ENCODE results near the gene CBX6.

Gene CBX6

DNA sequence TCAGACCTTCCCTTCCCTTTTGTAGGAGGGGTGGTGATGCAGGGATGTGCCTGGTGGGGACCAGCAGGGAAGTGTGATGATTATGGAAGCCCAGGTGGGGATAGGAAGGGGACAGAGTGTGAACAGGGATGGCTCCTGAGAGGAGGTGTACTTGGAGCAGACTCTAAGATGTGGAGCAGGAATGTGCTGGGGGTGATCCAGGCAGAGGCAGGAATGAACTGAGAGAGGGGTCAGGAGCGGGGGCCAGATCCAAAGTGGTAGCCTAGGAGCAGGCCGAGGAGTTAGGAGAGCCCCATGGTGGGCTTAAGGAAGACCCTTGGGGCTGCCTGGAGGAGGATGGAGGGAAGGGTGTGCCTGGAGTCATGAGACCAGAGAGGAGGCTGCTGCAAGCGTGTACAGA, 31.9 kb downstream of the CBX6 start:
- no peak for DNase-seq (ENCODE audit: low read depth)

DNA sequence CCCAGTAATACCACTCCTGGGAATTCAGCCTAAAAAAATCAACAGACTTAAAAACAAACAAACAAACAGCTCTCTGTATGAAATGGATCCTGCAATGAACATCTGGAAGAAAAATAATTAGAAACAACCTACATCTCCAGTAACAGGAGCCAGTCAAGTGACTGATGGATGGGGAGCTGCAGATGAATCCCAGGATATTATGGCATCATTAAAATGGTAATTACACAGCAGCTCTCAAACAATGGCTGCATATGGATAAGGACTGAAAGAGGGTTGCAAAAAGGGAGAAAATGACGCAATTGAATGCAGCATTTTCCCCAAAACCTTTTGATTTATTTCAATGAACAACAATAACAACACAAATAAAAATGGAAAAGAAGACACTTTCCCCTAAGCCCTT, 32.3 kb downstream of the CBX6 start:
- no peak for DNase-seq (ENCODE audit: low read depth)

DNA sequence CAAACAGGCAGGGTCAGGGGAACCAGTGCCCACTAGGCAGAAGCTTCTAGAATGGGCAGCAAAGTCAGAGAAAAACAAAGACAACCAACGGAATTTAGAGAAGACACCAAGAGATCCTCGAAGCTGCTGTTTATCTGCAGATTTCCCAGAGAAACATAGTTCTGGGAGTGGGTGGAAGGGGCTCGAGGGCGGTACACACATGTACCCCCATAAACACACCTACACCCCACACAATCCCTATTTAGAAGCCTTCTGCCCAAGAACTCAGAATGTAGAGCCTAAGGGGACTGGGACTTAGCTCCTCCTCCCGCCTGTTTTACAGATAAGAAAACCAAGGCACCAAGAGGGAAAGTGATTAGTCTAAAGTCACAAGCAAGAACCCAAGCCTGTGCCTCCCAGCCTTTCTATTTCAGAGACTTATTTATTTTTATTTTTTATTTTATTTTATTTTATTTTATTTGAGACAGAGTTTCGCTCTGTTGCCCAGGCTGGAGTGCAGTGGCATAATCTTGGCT, 34.5 kb downstream of the CBX6 start:
- DNase-seq (ENCODE audit: low read depth), result no peak

DNA sequence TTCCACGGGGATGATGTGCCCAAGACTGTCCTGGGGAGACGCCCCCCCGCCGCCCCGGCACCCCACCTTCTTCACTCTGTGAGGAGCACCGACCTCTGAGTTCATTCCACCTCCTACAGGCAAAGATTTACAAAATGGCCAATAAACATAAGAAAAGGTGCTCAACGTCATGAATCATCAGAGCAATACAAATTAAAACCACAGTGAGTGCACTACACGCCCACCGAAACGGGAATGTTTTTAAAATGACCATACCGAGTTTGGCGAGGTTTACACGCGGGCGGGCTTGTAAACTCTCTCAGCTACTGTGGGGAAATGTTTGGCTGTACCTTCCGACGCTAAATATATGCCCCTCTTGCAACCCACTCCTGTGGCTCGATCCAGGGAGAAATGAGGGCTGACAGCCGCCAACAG, 36.1 kb downstream of the CBX6 start:
- peak; percentile 76 for DNase-seq (ENCODE audit: low read depth)

DNA sequence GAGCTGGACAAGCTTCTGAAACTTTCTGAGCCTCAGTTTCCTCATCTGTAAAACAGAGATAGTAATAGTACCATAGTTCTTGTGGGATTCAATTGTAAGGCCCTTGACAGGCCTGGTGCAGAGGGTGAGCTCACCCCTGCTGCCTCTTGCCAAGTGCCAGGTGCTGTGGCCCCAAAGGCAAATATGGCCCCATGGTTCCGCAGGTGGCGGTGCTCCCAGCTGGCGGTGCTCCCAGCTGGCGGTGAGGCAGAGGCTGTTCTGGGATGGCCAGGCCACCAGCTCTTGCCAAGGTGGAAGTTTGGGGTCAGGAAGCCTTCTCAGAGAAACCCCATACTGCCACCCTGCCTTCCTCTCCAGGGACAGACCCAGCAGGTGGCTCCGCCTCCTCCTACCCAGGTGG, 37.0 kb downstream of the CBX6 start:
- DNase-seq (ENCODE audit: low read depth), result no peak

DNA sequence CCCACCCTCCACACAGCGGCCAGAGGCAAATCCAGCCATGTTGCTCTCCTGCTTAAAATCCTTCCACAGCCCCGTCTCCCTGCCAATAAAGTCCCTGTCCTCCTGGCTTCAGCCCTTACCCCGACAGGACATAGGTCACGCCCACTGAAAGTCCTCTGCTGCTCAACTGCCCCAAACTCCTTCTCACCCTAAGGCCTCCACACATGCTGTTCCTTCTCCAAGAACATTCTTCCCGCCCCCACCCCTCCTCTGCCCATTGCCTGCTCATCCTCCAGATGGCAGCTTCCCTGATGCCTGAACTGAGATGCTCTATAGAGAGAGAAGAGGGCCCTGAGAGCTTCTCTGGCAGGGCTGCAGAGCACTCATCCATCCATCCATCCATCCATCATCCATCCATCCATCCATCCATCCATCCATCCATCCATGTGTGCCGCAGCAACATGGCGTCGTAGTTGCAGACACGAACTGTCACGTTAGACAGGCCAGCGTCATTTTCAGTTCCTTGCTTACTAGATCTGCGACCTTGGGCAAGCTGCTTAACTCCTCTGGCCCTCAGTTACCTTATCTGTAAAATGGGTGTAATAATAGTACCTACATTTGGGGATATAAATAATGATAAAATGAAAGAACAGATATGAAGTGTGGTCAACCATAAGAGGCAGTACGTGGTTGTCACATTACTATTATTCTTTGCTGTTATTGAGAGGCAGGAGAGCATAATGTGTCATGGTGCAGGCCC, 37.6 kb downstream of the CBX6 start:
- DNase-seq (ENCODE audit: low read depth), result no peak

DNA sequence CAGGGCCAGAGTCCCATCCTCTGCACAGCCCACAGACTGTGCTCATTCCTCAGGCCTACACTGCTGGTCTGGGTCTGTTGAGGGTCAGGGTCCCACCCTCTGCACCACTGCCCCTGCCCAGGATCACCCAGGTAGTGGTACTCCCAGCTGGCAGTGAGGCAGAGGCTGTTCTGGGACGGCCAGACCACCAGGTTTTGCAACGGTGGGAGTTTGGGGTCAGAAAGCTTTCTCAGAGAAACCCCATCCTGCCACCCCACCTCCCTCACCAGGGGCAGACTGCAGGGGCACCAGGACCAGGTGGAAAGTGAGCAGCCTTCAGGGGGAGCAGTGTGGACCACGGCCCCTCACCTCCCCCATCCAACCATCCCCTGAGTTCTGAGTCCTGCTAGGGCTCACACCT, 39.0 kb downstream of the CBX6 start:
- no peak for DNase-seq (ENCODE audit: low read depth)

DNA sequence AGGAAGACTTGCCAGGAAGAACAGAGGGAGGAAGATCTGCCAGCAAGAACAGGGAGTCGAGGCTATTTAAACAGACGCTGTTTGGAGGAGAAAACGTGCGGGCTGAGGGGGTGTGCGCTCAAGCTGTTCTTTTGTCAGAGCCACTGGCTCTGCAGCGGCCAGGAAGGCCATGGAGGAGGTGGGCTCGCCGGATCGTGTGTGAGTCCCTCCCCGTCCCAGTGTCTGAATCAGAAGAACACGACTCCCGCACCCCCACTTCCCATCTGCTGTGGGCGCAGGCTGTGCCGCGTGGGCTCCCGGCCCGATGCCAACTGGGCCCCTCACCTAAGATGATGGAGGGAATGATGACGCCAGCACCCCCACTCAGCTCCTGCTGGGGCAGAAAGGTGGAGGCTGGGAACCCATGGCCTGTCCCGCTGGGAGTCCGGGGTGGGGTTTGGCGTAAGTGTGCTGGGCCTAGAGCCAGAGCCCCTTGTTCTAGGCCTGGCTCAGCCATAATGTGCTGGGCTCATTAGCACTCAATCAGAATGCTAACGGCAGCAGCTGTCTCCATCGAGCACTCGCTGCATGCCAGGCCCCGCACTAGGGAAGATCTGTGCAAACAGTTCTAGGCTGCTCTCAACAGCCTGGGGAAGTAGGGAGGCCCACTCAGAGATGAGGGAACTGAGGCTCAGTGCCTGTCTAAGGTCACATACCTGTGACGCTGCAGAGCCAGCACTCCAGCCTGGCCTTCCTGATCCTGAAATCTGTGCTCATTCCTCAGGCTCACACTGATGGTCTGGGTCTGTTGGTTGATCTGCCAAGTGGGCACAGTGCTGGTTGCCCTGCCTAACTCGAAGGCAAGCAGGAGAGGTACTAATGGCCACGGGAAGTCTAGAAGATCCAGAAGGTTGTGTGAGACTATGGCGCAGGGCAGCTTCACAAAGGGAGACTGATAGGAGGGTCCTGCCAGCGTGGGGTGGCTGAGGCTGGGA, 39.7 kb downstream of the CBX6 start:
- DNase-seq (ENCODE audit: low read depth), result no peak

DNA sequence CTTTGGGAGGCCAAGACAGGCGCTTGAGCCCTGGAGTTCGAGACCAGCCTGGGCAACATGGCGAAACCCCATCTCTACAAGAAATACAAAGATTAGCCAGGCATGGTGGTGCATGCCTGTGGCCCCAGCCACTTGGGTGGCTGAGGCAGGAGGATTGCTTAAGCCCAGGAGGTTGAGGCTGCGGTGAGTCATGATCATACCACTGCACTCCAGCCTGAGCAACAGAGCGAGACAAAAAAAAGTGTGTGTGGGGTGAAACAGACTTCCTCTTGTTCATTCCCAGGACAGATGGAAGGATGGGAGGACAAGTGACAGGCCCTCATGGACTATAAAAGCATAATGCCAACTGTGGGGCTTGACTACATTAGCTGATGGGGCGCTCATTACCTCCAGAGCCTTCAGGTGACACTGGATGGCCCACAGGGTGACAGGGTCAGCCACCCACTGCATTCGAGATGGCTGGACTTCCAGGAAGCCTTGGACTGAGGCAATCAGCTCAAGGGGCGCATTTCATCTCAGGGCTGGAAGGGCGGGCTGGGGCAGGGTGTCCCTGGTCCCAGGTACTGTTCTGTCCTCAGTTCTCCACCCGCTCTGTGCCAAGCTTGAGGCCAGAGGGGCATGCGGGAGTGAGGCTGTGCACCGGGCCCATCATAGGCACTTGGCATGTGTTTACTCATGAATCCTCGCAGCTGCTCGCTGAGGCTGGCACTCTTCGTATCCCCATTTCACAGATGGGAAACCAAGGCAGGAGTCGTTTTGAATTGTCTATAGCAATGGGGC, 40.7 kb downstream of the CBX6 start:
- peak; percentile 83 for DNase-seq (ENCODE audit: low read depth)

DNA sequence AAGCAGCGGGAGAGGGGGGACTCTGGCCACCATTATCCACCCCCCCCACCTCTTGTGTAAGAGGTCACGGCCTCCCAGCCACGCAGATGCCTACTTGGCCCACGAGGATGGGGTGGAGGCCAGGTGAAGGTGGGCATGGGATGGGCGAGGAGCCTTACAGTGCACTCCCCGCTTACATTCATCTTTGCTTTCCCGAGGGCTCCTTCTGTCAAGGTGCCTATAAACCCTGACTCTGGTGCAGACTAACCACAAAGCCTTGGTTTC, 41.2 kb downstream of the CBX6 start:
- DNase-seq (ENCODE audit: low read depth), result no peak

DNA sequence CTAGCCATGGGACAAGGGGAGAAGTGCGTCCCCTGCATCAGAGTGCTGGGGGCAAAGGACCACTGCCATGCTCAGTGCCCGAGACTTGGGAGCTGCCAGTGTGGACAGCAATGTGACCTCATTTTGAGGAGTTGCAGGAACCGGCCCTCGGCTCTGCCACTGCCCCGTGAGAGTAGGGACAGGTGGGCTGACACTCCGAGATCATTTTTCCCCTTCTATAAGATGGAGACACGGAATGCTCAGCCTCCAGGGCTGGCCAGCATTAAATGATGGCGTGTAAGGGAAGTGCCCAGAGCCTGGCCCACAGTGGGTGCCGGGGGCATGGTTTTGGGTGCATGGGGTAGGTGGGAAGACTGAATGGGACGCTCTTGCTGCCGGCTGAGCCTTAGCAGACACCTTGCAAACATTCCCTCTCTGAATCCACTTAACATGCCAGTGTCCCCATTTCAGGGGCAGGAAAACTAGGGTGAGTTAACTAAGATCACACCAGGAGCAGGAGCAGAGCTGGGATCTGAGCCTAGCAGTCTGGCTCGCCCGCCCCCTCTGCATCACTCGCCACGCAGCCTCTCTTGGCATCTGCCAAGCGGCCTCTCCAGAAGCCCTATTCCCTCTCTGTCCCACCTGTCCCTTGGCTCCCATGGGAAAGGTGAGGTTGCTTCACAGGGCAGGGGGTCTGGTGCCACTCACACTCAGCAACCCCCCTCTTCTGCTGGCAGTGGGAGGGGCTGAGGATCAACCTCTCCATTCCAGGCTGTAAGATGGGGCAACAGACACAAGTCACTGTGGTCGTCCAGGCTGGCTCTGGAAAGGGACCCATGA, 41.8 kb downstream of the CBX6 start:
- no peak for DNase-seq (ENCODE audit: low read depth)

DNA sequence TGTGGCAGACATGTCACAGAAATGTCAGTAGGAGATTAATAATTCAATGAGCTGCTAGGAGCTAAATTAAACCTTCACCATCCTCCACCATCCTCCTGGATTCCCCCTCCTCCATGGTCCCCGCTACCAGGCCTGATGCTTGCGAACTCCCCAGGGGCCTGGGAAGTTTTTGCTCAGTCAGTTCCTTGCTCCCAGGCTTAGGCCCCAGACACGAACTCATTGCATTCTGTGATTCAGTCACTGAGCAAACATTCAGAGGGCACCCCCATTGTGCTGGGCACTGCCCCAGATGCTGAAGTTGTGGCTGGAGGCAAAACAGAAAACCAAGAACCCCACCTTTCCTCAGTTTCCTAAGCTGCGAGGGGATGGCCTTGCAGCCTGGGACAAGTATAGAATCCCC, 42.5 kb downstream of the CBX6 start:
- no peak for DNase-seq (ENCODE audit: low read depth)

DNA sequence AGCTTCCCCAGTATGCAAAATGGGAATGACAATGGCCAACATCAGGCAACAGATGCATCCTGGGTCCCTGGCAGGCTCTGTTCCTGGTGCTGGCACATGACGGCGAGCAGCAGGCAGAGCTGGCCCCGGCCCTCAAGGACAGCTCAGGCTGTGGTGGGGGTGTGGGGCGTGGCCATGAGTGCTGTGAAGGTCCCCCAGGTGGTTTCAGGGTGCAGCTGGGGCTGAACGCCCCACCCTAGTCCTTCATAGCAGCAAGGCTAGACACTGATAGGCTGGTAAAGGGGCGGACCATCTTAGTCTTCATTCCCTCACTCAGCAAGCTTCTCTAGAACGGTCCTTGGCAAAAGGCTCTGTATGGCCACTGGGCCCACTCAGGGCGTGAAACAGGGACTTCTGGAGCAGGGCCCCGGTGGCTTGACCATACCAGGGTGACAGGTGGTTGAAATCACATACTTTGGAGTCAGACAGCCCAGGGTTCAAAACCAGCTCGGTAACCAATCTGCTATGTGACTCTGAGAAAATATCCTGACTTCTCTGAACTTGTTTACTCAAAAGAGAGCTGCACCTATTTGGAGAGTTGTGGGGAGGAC, 43.3 kb downstream of the CBX6 start:
- DNase-seq (ENCODE audit: low read depth), result no peak

DNA sequence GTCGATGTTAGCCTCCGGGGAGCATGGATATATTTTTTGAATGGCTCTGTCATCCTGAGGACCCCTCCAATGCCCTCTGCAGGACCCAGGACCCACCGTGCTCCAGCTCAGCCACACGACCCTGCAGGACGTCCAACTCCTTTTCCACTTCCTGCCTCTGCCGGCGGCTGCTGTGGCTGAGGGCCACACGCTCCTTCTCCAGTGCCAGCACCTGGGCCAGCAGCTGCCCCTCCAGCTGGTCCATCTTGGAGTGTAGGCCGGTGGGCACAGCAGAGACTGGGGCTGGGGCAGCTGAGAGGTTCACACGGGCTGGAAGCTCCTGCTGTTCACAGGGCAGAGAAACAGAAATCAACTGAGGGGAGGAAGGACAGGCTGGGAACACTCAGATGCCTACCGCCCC, 43.8 kb downstream of the CBX6 start:
- no peak for DNase-seq (ENCODE audit: low read depth)

DNA sequence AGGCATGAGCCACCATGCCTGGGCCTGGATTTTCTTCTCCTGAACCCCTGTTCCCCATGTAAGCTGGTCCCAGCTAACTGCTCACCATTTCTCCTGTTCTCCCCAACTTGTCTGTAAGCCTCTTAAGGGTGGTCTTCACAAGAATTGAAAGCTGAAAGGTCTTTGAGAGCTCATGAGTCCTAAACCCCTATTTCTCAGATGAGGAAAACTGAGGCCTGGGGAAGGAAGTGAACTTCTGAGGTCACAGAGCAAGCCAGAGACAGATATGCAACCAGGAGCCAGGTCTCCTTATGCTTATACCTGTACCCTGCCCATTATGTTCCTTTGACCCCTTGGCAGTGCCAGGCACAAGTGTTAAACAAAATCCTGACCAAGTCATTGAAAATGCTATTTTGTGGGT, 44.5 kb downstream of the CBX6 start:
- no peak for DNase-seq (ENCODE audit: low read depth)

DNA sequence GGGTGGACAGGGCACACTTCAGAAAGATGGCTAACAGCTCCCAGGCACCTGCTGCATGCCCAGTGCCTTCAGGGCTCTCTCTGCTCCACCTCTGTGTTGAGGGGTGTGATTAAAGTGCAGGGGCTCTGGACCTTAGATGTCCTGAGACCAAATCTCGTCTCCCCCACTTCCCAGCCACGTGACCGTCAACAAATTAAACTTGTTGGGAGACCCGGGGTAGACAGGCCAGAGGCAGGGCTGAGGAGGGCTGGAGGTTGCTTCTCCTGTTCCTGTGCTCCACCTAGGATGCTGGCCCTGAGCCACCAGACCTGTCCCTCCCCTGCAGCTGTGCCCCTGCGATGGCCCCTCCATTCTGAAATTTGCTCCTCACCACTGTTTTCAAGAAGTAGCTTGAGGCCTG, 45.2 kb downstream of the CBX6 start:
- DNase-seq (ENCODE audit: low read depth), result no peak

DNA sequence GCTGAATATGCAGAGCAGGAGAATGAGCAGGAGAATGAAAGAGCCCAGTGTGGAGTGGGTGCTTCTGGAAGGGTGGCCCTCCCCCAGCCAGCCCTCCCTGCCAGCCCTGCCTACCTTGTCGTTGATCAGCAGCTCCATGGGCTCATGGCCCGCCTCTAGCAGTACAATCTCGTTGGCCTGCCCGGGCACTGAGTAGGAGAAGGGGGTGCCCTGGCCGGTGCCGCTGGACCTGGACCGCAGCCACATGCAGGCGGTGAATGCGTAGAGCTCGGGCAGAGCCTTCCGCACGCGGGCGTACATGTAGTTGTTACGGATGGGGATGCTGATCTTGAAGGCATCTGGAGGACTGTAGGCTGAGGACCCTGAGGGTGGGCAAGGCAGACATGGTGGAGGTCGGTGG, 45.6 kb downstream of the CBX6 start:
- DNase-seq (ENCODE audit: low read depth), result no peak

DNA sequence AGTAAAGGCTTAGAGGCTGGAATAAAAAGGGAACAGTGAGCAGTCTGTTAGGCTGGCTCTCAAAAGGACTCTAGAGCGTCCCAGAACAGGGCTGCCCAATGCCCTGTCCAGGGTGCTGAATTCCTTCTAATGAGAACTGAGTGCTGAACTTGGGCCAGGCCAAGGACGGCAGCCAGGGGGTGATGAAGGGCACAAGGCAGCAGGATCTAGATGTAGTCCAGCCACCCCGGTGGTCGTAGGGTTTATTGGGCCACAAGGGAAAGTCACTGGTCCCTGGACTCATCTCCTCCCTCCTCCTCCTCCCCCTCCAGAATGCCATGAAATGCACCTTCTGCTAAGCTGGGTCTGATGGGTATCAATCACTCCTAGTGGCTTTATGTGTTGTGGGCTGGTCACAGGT, 47.4 kb downstream of the CBX6 start:
- DNase-seq (ENCODE audit: low read depth), result peak; percentile 82

DNA sequence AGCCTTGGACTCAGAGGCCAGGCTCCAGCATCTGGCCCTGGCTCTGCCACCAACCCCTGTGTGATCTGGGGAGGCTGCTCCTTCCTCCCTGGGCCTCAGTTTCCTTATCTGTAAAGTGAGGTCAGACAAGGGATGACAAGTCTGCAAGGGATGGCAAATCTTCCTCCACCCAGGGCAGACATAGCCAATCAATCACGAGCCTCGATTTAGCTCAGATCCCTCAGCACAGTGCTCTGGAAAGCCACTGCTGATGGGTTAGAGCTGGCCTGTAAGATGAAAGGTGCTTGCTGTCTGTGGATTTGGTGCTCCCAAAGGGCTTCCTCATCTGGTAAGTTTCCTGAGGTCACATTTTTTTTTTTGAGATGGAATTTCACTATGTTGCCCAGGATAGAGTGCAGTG, 48.4 kb downstream of the CBX6 start:
- DNase-seq (ENCODE audit: low read depth), result no peak

DNA sequence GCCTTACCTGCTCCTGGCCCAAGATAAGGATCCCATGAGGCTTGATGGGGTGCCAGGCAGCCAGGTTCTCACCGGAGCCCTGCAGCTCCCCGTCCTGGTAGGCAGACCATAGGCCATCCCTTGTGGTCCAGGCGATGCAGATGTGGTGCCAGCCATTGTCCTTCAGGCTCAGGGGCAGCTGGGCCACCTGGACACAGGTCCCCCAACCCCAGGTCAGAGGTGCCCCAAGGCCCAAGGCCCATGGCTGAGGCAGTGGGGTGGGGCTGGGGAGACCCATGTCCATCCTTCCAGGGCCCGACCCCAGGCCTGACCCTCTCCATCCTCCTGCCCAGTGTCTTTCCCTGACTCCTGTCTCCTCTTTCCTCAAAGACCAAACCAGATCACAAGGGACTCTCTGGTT, 48.9 kb downstream of the CBX6 start:
- no peak for DNase-seq (ENCODE audit: low read depth)

DNA sequence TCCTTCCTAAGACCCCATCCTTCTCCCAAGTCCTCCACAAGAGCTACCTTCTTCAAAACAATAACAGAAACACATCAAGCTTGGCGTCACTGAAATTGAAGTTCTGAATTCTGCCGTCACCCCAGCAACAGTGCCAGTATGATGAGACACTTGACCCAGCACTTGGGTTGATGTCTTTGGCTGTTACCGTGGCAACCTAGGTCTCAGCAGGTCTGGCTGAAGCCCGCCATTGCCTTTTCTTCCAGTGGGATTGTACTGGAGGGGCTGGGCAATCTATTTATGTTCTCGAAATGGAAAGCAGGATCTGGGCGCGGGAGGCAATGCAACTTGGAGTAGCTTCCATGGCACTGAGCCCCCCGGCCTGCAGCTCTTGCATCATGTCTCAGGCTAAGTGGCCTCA, 52.0 kb downstream of the CBX6 start:
- no peak for DNase-seq (ENCODE audit: low read depth)
